Limb (tissue), 2 donors: ENCODE results near the gene GPC1.
A peak's percentile ranks its signal among the peaks of the same experiment; 100 is the strongest.

ENCODE experiments used
- DNase-seq, 2 donors: peaks; one replicate each; pipeline ENCODE4 v3.0.0-alpha.2; 2016; ENCODE audit errors: extremely low spot score in 2 of 2

GPC1 gene

DNA sequence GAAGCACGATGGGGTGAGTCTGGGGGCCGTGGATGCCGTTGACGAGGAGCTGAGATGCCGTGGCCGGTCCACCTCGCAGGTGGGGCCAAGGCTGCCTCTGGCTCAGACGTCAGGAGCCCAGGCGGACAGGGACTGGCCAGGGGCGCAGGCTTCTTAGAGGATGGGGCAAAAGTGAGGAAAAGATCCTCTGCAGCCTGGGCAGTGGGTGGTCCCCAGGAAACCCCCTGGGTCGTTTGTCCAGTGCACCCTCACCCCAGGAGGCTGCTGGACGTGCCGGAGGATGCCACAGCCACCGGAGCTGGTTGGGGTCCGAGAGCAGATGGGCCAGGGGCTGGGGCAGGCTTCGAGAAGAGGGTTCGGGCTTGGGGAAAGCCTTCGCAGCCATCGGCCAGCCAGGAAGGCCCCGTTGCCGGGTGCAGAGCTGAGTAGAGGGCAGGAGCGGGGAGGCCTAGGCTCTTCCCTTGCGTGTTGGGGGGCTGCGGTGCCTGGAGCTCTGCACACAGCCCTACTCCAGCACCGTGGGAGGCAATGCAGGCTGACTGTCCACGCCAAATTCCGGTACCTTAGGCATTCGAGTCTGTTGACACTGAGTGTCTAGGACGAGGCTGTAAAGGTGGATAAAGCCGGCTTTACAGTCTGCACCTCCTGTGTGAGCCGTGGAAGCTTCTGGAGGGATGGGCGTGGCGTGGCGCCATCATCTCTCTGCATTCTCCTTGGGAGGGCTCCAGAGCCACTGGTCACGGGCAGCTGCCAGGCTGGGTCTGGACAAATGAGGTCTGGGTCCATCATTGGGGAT lies 18.8 kb downstream of the GPC1 start:
- peak in 1 of 2 donors; percentile 56 for DNase-seq

GRCh38 chr2:240455272-240455646 lies 19.8 kb downstream of the GPC1 start:
- DNase-seq: no peak

GRCh38 chr2:240455647-240456446 lies 20.4 kb downstream of the GPC1 start:
- DNase-seq: peak in 1 of 2 donors; percentile 68

DNA sequence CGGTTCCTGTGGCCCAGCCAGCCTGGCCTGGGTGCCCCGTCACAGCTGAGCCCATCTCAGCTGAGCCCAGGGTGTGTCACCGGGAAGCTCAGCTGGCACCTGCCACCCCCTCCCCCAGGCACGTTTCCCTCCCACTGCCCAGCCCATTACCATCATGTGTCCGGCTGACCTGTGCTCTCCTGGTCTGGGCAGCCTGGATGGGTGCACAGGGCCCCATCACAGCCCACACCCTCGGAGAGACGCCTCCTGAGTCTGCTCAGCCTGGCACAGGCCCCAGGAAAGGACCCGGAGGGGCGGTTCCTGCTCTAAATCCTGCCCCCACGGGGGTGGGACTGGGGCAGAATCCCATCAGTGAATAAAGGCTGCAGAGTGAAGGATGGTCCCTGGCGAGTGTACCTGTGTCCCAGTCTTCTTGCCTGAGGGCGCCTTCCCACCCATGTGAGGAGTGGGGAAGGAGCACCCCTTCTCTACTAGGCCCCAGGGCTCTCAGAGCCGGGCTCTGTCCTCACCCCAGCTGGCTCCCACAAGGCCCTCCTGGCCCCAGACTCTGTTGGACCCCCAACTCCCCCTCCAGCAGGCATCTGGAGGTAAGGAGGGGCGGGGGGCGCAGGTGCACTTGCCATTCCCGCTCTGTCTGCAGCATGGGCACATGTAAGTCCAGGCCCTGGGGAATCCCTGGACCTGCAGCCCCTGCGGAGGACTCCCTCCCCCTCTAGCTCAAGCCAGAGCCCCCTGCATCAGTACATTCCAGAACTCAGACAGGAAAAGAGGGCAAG lies 21.2 kb downstream of the GPC1 start:
- peak in 1 of 2 donors; percentile 53 for DNase-seq

DNA sequence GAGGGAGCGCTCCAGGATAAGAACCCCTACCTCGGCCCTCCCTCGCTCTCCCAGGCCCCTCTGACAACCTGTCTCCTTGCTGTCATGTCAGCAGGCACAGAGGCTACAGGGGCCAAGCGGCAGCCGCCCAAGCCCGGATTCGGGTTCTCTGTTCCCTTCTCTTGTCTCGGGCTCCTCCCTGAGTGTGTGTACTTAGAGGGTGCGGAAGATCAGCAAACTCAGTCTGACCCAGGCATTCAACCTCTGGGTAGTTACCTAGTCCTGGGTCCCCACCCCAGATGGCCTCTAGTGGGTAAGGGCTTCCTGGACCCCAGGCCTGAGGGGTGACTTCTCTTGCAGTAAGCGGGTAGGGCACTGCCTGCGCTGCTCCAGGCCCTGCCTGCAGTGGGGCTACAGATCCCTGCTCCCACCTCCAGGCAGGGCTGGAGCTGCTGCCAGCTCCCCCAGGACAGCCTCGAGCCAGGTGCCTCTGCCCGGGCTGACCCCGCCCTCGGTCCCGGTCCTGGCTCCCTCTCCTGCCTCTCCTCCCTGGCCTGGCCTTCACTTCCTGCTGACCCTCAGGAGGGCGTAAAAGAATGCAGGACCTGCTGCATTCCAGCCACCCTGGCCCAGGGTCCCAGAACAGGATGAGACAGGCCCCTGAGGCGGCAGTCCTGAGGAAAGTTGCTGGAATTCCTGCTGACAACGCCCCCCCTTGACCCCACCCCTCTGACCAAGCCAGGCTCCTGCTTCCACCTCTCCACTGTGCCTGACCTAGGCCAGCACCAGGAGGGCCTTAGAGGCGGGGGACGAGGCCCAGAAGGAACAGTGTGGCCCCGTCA lies 22.0 kb downstream of the GPC1 start:
- peak in 1 of 2 donors; percentile 42 for DNase-seq

- peak in 1 of 2 donors; percentile 29 for DNase-seq
Measured at GRCh38 chr2:240458044-240458899, 22.8 kb downstream of the GPC1 start.

GRCh38 chr2:240458900-240459391 lies 23.5 kb downstream of the GPC1 start:
- DNase-seq: peak in 1 of 2 donors; percentile 45

GRCh38 chr2:240459401-240460252 lies 24.2 kb downstream of the GPC1 start:
- DNase-seq: peak; percentile 35 to 66

DNA sequence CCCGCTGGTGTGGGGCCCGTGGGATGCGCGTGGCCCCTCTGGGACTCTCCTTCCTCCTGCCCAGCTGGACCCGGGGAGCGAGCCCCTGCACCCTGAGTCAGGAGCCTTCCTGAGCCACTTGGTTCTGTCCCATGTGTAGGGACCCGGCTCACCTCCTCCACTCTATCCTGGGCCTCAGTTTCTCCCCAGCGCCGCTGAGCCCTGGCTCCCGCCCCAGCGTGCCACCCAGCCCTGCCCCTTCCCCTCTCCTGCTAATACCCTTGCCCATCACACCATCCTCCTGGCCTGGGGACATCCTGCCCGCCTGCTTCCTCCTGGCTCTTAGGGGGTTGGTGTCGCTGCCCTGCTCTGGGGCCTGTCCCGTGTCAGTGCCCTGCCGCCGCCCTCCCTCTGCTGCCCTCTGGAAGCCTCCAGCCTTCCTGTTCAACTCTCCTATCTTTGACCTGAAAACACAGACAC lies 24.8 kb downstream of the GPC1 start:
- no peak for DNase-seq

DNA sequence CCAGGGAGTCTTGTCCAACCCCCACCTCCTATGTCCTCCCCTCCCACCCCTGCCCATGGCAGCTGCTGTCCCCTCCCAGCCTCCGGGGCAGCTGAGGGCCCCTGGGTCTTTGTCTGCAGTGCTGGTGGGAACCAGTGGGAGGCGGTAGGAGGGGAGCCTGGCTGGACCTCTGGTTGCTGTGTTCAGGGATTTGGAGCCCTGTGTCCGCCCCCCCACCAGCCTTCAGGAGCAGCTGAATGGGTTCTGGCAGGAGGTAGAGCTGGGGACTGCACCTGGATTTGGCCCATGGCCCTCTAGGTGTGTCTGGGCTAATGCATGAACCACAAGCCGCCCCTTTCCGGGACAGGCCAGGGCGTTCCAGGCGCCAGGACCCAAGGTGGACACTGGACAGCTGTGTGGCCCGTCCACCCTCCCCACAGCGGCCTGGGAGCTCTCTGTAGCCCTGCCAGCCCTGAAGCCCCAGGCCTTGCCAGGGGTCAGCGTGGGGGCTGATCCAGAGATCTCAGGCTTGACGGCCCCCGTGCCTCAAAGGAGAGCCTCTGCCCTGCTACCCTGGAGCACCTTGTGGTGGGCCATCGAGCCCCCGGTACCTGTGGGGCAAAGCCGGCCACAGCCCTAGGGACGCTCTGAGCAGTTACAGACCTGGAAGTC lies 25.4 kb downstream of the GPC1 start:
- DNase-seq: peak in 1 of 2 donors; percentile 35

DNA sequence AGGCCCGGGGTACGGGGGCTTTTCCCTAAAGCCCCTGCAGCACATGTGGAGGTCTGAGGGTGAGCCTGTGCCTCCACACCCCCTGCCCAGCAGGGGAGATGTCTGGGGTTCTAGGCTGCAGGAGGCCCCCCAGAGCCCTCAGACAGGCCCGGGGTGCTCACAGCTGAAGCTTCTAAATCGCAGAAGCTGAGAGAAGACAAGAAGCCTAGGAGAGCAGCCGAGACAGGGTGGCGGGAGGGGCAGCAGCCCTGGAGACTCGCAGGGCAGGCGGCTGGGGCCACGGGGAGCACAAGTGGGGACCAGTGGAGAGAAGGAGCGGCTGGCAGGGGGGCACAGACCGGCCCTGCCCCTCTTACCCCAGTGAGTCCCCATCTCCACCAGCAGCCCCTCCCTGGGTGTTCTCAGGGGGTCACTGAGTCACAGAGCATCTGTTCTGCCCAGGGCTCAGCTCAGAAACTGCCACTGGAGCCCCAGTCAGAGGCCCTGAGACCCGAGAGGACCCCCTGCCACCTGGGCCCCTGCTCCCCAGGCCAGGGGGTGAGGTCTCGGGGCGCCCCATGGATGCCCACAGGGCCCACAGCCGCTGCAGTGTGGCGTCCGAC lies 26.1 kb downstream of the GPC1 start:
- DNase-seq: peak in 1 of 2 donors; percentile 24

GRCh38 chr2:240462073-240462706 lies 26.7 kb downstream of the GPC1 start:
- DNase-seq: peak in 1 of 2 donors; percentile 29

- DNase-seq: peak in 1 of 2 donors; percentile 26
Measured at GRCh38 chr2:240462707-240463273, 27.3 kb downstream of the GPC1 start.

DNA sequence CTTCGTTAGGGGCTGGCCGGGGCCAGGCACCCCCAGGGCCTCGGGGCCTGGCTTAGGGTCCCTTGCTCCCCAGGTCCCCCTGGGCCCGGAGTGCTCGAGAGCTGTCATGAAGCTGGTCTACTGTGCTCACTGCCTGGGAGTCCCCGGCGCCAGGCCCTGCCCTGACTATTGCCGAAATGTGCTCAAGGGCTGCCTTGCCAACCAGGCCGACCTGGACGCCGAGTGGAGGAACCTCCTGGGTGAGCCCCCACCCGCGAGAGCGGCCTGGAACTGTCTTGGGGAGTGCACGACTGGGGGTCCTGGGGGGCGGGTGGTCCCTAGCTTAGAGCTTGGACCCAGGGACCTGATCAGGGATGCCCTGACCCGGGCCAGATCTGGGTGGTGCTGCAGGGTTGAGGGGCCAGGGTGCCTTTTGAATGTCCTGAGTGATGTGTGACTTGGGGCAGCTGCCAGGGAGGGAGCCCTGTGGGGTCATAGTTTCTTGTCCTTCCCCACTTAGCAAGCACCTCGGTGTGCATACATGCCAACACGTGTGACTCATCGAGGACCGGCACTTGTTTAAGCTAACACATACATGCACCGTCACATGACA lies 27.9 kb downstream of the GPC1 start:
- peak in 1 of 2 donors; percentile 35 for DNase-seq

- DNase-seq: peak in 1 of 2 donors; percentile 26
Measured at GRCh38 chr2:240463866-240464481, 28.5 kb downstream of the GPC1 start.
